AG04449 (cell line): Measurements from ENCODE around the gene PRELID3B.

Experiments used
- CTCF ChIA-PET: fragments of 350-600 bp; formaldehyde crosslinking; extraction: SDS; loops from one replicate; lab custom pipeline; 2021; ENCODE audit warnings: antibody characterized with exemption; lab: Yijun Ruan, JAX
- POLR2A ChIA-PET: fragments of 400-600, 350-600 bp; formaldehyde crosslinking; extraction: SDS; loops from one replicate; lab custom pipeline; 2020; ENCODE audit warnings: antibody characterized with exemption, inconsistent platforms; lab: Yijun Ruan, JAX
- DNase-seq: peaks from one replicate; pipeline ENCODE4 v3.0.0-alpha.2; 2010; ENCODE audit warnings: low read depth, low spot score
- H3K4me3 ChIP-seq: 2 replicates; pipeline ENCODE4 v1.5.1; 2011; ENCODE audit warnings: low read depth, mild to moderate bottlenecking, control low read depth, low read length
- TF ChIP-seq, protein P1 (sequence below): IDR thresholded peaks from one replicate; pipeline ENCODE4 v1.5.1; 2011; ENCODE audit warnings: mild to moderate bottlenecking, moderate library complexity, low read length, control low read depth, inconsistent platforms; ENCODE audit not compliant: insufficient read depth; ENCODE audit errors: missing control alignments

The PRELID3B gene

DNA sequence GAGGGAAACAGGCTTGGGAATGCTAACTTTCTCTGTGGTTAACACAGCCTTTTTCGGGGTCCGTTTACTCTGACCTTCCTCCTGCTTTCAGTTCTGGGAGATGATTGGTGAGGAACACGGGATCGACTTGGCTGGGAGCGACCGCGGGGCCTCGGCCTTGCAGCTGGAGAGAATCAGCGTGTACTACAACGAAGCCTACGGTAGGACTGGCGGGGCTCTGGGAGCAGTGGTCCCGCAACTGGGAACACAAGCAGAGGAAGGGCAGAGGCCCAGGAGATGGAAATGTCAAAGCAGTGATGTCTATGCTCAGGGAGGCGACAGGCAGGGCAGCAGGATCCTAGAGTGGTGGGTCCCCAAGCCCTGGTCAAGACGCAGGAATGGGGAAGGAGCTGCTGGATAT lies 19.8 kb downstream of the PRELID3B start:
- ChIA-PET CTCF (interaction anchor here (1.3 kb wide), 2 partner anchors 12 to 153 kb away, joined by 3 to 4 read pairs; no protein-coding TSS in a partner anchor), POLR2A (no interaction called here)
- no peak for DNase-seq
- TF ChIP-seq, protein P1, sequence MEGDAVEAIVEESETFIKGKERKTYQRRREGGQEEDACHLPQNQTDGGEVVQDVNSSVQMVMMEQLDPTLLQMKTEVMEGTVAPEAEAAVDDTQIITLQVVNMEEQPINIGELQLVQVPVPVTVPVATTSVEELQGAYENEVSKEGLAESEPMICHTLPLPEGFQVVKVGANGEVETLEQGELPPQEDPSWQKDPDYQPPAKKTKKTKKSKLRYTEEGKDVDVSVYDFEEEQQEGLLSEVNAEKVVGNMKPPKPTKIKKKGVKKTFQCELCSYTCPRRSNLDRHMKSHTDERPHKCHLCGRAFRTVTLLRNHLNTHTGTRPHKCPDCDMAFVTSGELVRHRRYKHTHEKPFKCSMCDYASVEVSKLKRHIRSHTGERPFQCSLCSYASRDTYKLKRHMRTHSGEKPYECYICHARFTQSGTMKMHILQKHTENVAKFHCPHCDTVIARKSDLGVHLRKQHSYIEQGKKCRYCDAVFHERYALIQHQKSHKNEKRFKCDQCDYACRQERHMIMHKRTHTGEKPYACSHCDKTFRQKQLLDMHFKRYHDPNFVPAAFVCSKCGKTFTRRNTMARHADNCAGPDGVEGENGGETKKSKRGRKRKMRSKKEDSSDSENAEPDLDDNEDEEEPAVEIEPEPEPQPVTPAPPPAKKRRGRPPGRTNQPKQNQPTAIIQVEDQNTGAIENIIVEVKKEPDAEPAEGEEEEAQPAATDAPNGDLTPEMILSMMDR = no peak
- H3K4me3 ChIP-seq = no peak overlapping the region

DNA sequence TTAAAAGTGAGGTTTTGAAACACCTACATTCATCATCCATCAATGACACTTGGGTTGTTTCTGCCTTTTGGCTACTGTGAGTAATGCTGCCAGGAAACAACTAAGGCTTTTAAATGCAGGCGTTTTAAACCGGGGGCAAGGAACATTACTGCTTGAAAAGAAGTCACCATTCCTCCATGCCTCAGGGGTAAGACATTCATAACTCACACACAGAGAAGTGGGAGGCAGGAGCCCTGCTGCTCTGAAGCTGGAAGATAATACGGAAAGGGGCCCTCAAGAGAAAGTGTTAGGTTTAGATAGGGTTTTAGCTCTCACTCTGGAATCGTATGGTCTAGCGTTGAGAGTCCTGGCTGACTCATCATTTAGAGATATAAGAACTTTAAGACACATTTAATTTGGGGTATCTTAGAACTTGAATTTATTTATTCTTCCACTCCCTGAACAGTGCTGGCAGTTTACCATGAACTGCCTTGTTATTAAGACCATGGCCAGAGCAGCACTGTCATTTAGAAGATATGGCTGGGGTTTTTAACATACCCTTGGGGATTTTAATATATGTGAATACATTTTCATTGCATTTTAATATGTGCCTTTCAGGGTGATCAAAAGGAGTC lies 21.5 kb downstream of the PRELID3B start:
- TF ChIP-seq, protein P1 = no peak
- H3K4me3 ChIP-seq = no peak overlapping the region
- ChIA-PET POLR2A (no interaction called here), CTCF (interaction anchor here (1.3 kb wide), 2 partner anchors 11 to 153 kb away, joined by 3 to 4 read pairs; no protein-coding TSS in a partner anchor)
- DNase-seq = no peak

DNA sequence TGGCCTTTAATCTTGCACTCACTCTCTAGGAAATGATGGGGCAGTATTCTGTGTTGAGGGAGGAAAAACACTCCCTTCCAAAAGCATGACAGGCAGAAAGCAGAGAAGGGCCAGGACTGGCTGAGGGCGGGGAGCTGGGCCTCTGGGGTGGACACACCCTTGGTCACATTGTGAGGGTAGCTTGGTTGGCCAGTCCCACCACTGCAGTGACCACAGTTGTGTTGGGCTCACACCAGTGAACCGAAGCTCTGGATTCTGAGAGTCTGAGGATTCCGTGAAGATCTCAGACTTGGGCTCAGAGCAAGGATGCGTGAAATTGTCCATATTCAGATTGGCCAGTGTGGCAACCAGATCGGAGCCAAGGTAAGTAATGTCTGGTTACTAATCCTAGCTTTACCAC lies 23.4 kb downstream of the PRELID3B start, which contains the start of gene TUBB1:
TUBB1 (plus strand) TSS at position 213 of the 400 bp plus-strand sequence; CDS start at position 307, 94 bp downstream.
- CTCF ChIA-PET = interaction anchor here (1.4 to 1.5 kb wide), 3 partner anchors 9 to 150 kb away, joined by 3 to 4 read pairs (median 4); no protein-coding TSS in a partner anchor
- no peak within 1 kb of the TSS for H3K4me3 ChIP-seq
- POLR2A ChIA-PET = interaction anchor here (1.1 to 2.1 kb wide), 2 partner anchors 10 to 13 kb away, joined by 3 to 9 read pairs; partner anchors contain the start of gene ATP5F1E
- TF ChIP-seq, protein P1 = no peak
- no peak for DNase-seq

DNA sequence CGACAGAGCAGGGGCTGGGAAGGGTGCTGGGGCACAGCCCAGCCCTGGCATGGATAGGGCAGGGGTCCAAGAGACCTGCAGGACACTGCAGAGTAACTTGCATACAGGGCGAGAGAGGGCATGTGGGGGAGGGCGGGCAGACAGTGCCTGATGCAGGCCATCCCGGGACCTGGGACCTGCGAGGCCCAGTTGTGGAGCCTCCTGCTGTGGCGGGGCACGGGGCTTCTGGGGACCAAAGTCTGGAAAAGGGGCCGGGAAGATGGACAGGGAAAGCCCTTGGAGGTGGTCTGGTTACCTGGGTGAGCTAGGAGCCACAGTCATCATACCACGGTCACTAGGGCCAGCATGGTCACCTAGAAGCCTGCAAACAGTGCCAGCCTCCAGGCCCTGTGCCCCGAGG lies 23.8 kb downstream of the PRELID3B start:
- ChIA-PET CTCF (interaction anchor here (1.4 to 1.5 kb wide), 3 partner anchors 9 to 149 kb away, joined by 3 to 4 read pairs (median 4); no protein-coding TSS in a partner anchor), POLR2A (interaction anchor here (0.7 to 2.1 kb wide), 3 partner anchors 10 to 504 kb away, joined by 3 to 9 read pairs (median 4); partner anchors contain the start of gene ATP5F1E)
- no peak overlapping the region for H3K4me3 ChIP-seq
- TF ChIP-seq, protein P1 = no peak
- no peak for DNase-seq

DNA sequence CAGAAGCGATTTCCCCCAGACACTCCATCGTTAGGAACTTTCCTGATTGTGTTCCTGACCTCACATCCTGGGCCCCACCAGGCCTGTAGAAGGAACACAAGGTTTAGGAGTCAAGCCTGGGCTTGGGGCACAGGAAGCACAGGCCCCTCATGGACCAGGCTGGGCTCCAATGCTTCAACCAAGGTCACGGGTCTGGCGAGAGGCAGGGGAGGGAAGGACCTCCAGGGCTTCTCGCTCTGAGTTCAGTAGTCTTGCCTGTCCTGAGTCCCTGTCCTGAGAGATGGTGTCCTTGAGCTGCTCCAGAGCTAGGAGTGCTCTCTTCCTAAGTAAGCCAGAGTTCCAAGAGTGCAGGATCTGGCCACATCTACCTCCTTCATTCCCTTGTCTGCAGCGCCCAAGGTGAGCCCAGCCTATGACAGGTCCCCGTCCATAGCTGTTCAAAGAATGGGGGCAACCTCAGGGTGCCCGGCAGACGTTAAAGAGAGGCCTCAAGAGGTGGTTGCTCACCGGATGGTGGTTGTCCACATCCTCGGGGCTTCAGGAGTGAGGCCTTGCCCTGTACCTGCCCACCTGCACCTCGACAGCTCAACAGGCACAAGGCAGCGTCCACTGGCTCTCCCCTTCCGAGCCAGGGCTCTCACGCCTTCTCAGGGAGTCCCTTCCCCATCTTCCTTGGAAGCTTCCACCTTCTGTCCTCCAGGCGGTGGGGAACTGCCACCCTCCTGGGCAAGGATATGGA lies 24.9 kb downstream of the PRELID3B start:
- DNase-seq = no peak
- TF ChIP-seq, protein P1 = no peak
- H3K4me3 ChIP-seq = no peak overlapping the region
- CTCF ChIA-PET = interaction anchor here (1.4 to 3.2 kb wide), 3 partner anchors 8 to 14 kb away, joined by 4 to 8 read pairs (median 5); partner anchors contain the start of gene ATP5F1E
- POLR2A ChIA-PET = interaction anchor here (0.6 to 2.1 kb wide), 2 partner anchors 14 kb away, joined by 3 to 9 read pairs; partner anchors contain the start of gene ATP5F1E
